Left ventricle myocardium inferior (tissue), 1 donor: Measurements from ENCODE around the gene PRPF18. TPM values are rescaled to one million over a fixed set of nuclear protein-coding genes. Genes with fewer than 3 reads are reported as not detected.

Experiments used
- DNase-seq: peaks from one replicate; pipeline ENCODE4 v3.0.0-alpha.2; 2020
- H3K27ac ChIP-seq: fragments of 200-600 bp; replicated peaks from 2 replicates; pipeline ENCODE4 v1.8.0; 2021
- H3K27me3 ChIP-seq: fragments of 200-600 bp; 2 replicates; pipeline ENCODE4 v1.8.0; 2021; ENCODE audit warnings: low read depth
- H3K36me3 ChIP-seq: fragments of 200-600 bp; 2 replicates; pipeline ENCODE4 v1.8.0; 2021
- H3K4me1 ChIP-seq: fragments of 200-600 bp; 2 replicates; pipeline ENCODE4 v1.8.0; 2021
- H3K4me3 ChIP-seq: fragments of 200-600 bp; 2 replicates; pipeline ENCODE4 v1.8.0; 2021; ENCODE audit warnings: mild to moderate bottlenecking, moderate library complexity
- H3K9me3 ChIP-seq: fragments of 200-600 bp; replicated peaks from 2 replicates; pipeline ENCODE4 v1.8.0; 2021
- CTCF ChIP-seq: fragments of 200-600 bp; IDR thresholded peaks from 2 replicates; pipeline ENCODE4 v1.8.0; 2021; ENCODE audit warnings: antibody characterized with exemption, mild to moderate bottlenecking, borderline replicate concordance
- intact Hi-C: fragments of 100-400 bp; cut with micrococcal nuclease; formaldehyde crosslinking; loops from one replicate; pipeline ENCODE4 v1.11.0; 2022
- total RNA-seq: library from RNA; stranded (reverse); fragmentation: NEBNext Ultra II Directional; extraction: Animal tissue kit (Norgen Biotek cat#: 25700); gene quantifications from one replicate; pipeline ENCODE4 v1.2.1, GENCODE V29; 2021
- donor health status: DM: no; HTN: yes; CAD: no; lungs with severe emphysema.

PRPF18 gene
- total RNA-seq, 1 donor from 2014 or later: 14.7 TPM

- H3K27ac ChIP-seq: no peak overlapping the region
- peaks cover 77% of the 10 kb centered on the region for H3K36me3 ChIP-seq
- no peak for DNase-seq
Observed at GRCh38 chr10:13615650-13616300, 29.0 kb downstream of the PRPF18 start.

GRCh38 chr10:13617116-13617515, 30.4 kb downstream of the PRPF18 start:
- no peaks in the 10 kb centered on the region for H3K27me3 ChIP-seq
- no peak overlapping the region for H3K4me3 ChIP-seq
- no peaks in the 10 kb centered on the region for H3K9me3 ChIP-seq
- intact Hi-C loops: no loop called here
- peaks cover 78% of the 10 kb centered on the region for H3K36me3 ChIP-seq
- H3K27ac ChIP-seq: no peak overlapping the region
- no peak for TF ChIP-seq CTCF
- H3K4me1 ChIP-seq: peaks cover 17% of the 10 kb centered on the region
- DNase-seq: no peak

More at GRCh38 chr10:13615650-13616300, 29.0 kb downstream of the PRPF18 start:
- Histone ChIP-seq H3K27me3 (no peaks in the 10 kb centered on the region), H3K4me1 (peaks cover 17% of the 10 kb centered on the region), H3K4me3 (no peak overlapping the region), H3K9me3 (no peaks in the 10 kb centered on the region)
- TF ChIP-seq CTCF: no peak
- intact Hi-C loops: no loop called here

- Histone ChIP-seq H3K36me3 (peaks cover 57% of the 10 kb centered on the region), H3K27ac (no peak overlapping the region), H3K9me3 (no peaks in the 10 kb centered on the region), H3K4me3 (no peak overlapping the region), H3K27me3 (no peaks in the 10 kb centered on the region), H3K4me1 (no peaks in the 10 kb centered on the region)
- DNase-seq: no peak
- TF ChIP-seq CTCF: no peak
- intact Hi-C loops: no loop called here
Observed at GRCh38 chr10:13621931-13622330, 35.2 kb downstream of the PRPF18 start.

GRCh38 chr10:13624630-13625029, 37.9 kb downstream of the PRPF18 start:
- Histone ChIP-seq H3K27ac (no peak overlapping the region), H3K27me3 (no peaks in the 10 kb centered on the region), H3K36me3 (peaks cover 42% of the 10 kb centered on the region), H3K4me3 (no peak overlapping the region), H3K9me3 (no peaks in the 10 kb centered on the region), H3K4me1 (no peaks in the 10 kb centered on the region)
- no peak for DNase-seq
- intact Hi-C loops: no loop called here
- no peak for TF ChIP-seq CTCF

GRCh38 chr10:13627459-13628310, 40.9 kb downstream of the PRPF18 start:
- no peak overlapping the region for H3K4me3 ChIP-seq
- no peaks in the 10 kb centered on the region for H3K9me3 ChIP-seq
- no peak for DNase-seq
- no peaks in the 10 kb centered on the region for H3K27me3 ChIP-seq
- peaks cover 37% of the 10 kb centered on the region for H3K36me3 ChIP-seq
- no peak overlapping the region for H3K27ac ChIP-seq
- peaks cover 13% of the 10 kb centered on the region for H3K4me1 ChIP-seq
- TF ChIP-seq CTCF: no peak
- intact Hi-C loops: no loop called here
